ENCODE measurements around the gene PRUNE2. TPM values are rescaled to one million over a fixed set of nuclear protein-coding genes. Genes with fewer than 3 reads are reported as not detected.

Gene PRUNE2
- total and polyA plus RNA-seq, 2 of the 13 experiments (the other 11 are each of a cell fraction or from before 2014, with no cell fraction given), result 0.02 TPM; not detected in 1

DNA sequence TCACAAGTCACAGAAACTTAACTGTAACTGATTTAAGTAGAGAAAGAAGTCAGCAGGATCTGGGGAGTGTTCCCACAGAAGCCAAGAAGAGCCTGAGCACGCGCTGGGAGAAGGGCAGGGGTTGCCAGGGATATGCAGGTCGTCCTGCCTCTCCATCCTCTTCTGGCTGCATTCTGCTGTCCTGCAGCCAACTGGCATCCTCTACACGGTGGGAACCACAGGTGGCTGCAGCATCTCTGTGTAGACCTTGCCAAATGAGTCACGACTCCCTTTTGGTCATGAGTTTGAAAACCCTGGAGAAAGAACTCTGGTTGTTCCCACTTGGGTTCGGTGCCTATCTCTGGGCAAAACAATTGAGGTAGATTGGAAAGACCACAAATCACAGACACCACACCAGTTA is 180.0 kb downstream of the PRUNE2 start:
- CTCF ChIA-PET (ENCODE audit: low intra/inter-chr PET ratio, low total read pairs), result no interaction called here
- Histone ChIP-seq H3K9me3 (ENCODE audit: low read length) (no peaks in the 10 kb centered on the region), H2AFZ (ENCODE audit: low read length) (no peak overlapping the region), H3K79me2 (ENCODE audit: insufficient read depth, low read length) (no peaks in the 10 kb centered on the region), H3K4me1 (ENCODE audit: insufficient read depth, low read length) (no peaks in the 10 kb centered on the region), H3K27me3 (ENCODE audit: control insufficient read depth in 1 of 2, insufficient read depth in 2 of 2, low read length in 2 of 2) (peaks cover 0 to 4% of the 10 kb centered on the region in 2 experiments; a peak in 1 of 5 replicates), H3K4me3 (replicated peaks in 1 of 3; ENCODE audit: insufficient read depth in 1 of 3, low read depth in 2 of 3, low read length in 3 of 3) (no peak overlapping the region), H3K9ac (ENCODE audit: insufficient read depth, low read depth, low read length) (no peak overlapping the region), H4K20me1 (ENCODE audit: insufficient read depth, low read length) (no peaks in the 10 kb centered on the region), H3K4me2 (ENCODE audit: low read depth, low read length) (no peak overlapping the region), H3K27ac (ENCODE audit: extremely low read length, insufficient read depth, low read length) (no peak overlapping the region), H3K36me3 (replicated peaks in 1 of 2; ENCODE audit: control insufficient read depth in 1 of 2, insufficient read depth in 2 of 2, low read length in 2 of 2) (no peaks in the 10 kb centered on the region)
- WGBS (ENCODE audit: low lambda C conversion rate), result 0% methylated on average over 3 of the region's 6 CpGs
- FAIRE-seq, result no peak
- DNase-seq (ENCODE audit: low spot score), result no peak
- intact Hi-C loops (cut with micrococcal nuclease; ENCODE audit: unreplicated experiment), result no loop called here
- no TSS peak for BruUV-seq (replicated peaks)
- TF ChIP-seq SMYD3 (CRISPR knock-in tag; IDR thresholded peaks at IDR 0.05), result no peak
- TF ChIP-seq NCOR1 (IDR thresholded peaks at IDR 0.05; ENCODE audit: borderline replicate concordance, low read length), result no peak
- no peak for TF ChIP-seq ZNF460 (CRISPR knock-in tag; IDR thresholded peaks at IDR 0.05; ENCODE audit: borderline replicate concordance)
- TF ChIP-seq RNF2 (conservative IDR thresholded peaks at IDR 0.05; ENCODE audit: low read depth), result no peak
- TF ChIP-seq SMAD1 (CRISPR knock-in tag; IDR thresholded peaks at IDR 0.05; ENCODE audit: borderline replicate concordance, low read depth), result no peak
- in situ Hi-C loops (cut with HindIII; ENCODE audit: extremely low pct_ligation_motif_present, low pct_unique_long_range_greater_than_20kb), result no loop called here
- ATAC-seq, result no peak
- POLR2A ChIA-PET, result no interaction called here

DNA sequence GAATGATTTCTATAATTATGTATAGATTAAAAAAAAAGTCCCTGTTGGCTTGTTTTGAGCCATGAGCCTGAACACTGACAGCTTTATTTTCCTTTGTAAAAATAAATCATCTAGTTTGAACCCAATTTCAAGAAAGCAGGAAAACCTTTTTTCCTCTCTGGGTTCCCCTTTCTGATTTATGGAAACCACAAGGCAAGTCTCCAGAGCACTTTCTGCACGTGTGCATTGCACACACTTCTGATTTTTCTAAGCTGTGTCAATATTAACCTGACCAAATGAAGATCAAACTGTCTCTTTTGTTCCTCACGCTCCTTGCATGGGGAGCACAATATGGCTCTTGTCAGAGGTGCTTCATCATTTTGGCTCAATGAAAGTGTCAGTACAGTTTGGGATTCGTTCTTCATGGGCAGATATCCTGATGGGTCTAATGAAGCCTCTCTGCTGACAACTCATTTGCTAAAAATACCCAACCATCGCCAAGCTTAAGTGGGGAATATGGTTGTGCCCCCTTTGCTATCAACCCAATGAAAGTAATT is 180.8 kb downstream of the PRUNE2 start:
- CTCF ChIA-PET (ENCODE audit: low intra/inter-chr PET ratio, low total read pairs), result no interaction called here
- TF ChIP-seq ZNF841 (CRISPR knock-in tag; IDR thresholded peaks at IDR 0.05; ENCODE audit: borderline replicate concordance) (no peak), ZNF724P (CRISPR knock-in tag; IDR thresholded peaks at IDR 0.05; ENCODE audit: borderline replicate concordance) (no peak), TRIM24 (CRISPR knock-in tag; IDR thresholded peaks at IDR 0.05) (no peak), THAP11 (CRISPR knock-in tag; IDR thresholded peaks at IDR 0.05) (no peak)
- Histone ChIP-seq H3K4me2 (ENCODE audit: low read depth, low read length) (no peak overlapping the region), H3K9ac (ENCODE audit: insufficient read depth, low read depth, low read length) (no peak overlapping the region), H3K27ac (ENCODE audit: extremely low read length, insufficient read depth, low read length) (no peak overlapping the region), H3K4me1 (ENCODE audit: insufficient read depth, low read length) (no peaks in the 10 kb centered on the region), H3K27me3 (ENCODE audit: control insufficient read depth in 1 of 2, insufficient read depth in 2 of 2, low read length in 2 of 2) (peaks cover 0 to 4% of the 10 kb centered on the region in 2 experiments; a peak in 1 of 5 replicates), H3K9me3 (ENCODE audit: low read length) (no peaks in the 10 kb centered on the region), H3K36me3 (replicated peaks in 1 of 2; ENCODE audit: control insufficient read depth in 1 of 2, insufficient read depth in 2 of 2, low read length in 2 of 2) (no peaks in the 10 kb centered on the region), H4K20me1 (ENCODE audit: insufficient read depth, low read length) (no peaks in the 10 kb centered on the region), H3K79me2 (ENCODE audit: insufficient read depth, low read length) (no peaks in the 10 kb centered on the region), H3K4me3 (replicated peaks in 1 of 3; ENCODE audit: insufficient read depth in 1 of 3, low read depth in 2 of 3, low read length in 3 of 3) (no peak overlapping the region), H2AFZ (ENCODE audit: low read length) (no peak overlapping the region)
- no peak for FAIRE-seq
- no peak for ATAC-seq
- BruUV-seq (replicated peaks), result no TSS peak
- POLR2A ChIA-PET, result no interaction called here
- 0% methylated on average over 4 of the region's 4 CpGs for WGBS (ENCODE audit: low lambda C conversion rate)
- intact Hi-C loops (cut with micrococcal nuclease; ENCODE audit: unreplicated experiment), result no loop called here
- no peak for DNase-seq (ENCODE audit: low spot score)
- in situ Hi-C loops (cut with HindIII; ENCODE audit: extremely low pct_ligation_motif_present, low pct_unique_long_range_greater_than_20kb), result no loop called here

Data from HepG2 (cell line).